GM12878 (cell line): ENCODE data around the gene TP53I11.

Source experiments
- BCL11A ChIP-seq: IDR thresholded peaks from 2 replicates; pipeline ENCODE4 v1.6.1; 2011; ENCODE audit warnings: low read depth, low read length
- CTCF ChIP-seq, 3 experiments: IDR thresholded peaks in 2 of 3; conservative IDR thresholded peaks in 1 of 3; 2 replicates each; pipeline ENCODE4 v1.5.1; 2011; ENCODE audit warnings: low read depth in 3 of 3, low read length in 3 of 3, mild to moderate bottlenecking in 3 of 3, control low read depth in 2 of 3, moderate library complexity in 2 of 3, inconsistent platforms in 1 of 3, mixed read lengths in 1 of 3; ENCODE audit not compliant: control insufficient read depth in 2 of 3, insufficient read depth in 1 of 3; ENCODE audit errors: extremely low read depth in 1 of 3
- DPF2 ChIP-seq: fragments of 450-650 bp; IDR thresholded peaks from 2 replicates; pipeline ENCODE4 v1.6.1; 2017; ENCODE audit warnings: mild to moderate bottlenecking
- MAX ChIP-seq: IDR thresholded peaks from 2 replicates; pipeline ENCODE4 v1.6.1; 2012; ENCODE audit warnings: low read depth, low read length, improper control_type of control experiment
- NR2F1 ChIP-seq: fragments of 450-650 bp; conservative IDR thresholded peaks from 2 replicates; pipeline ENCODE4 v1.6.1; 2017; ENCODE audit warnings: mild to moderate bottlenecking
- NRF1 ChIP-seq: conservative IDR thresholded peaks from 2 replicates; pipeline ENCODE4 v1.6.1; 2011; ENCODE audit warnings: mild to moderate bottlenecking, low read depth, low read length, improper control_type of control experiment
- POLR2A ChIP-seq: IDR thresholded peaks from 2 replicates; pipeline ENCODE4 v1.6.1; 2011; ENCODE audit warnings: low read depth, mild to moderate bottlenecking, low read length
- RAD21 ChIP-seq: IDR thresholded peaks from 2 replicates; pipeline ENCODE4 v1.6.1; 2011; ENCODE audit warnings: mild to moderate bottlenecking, low read depth, low read length, moderate library complexity; ENCODE audit not compliant: insufficient read depth
- RAD51 ChIP-seq: fragments of 450-650 bp; IDR thresholded peaks from 2 replicates; pipeline ENCODE4 v1.6.1; 2016; ENCODE audit warnings: moderate library complexity, mild to moderate bottlenecking, inconsistent platforms
- REST ChIP-seq: IDR thresholded peaks from 2 replicates; pipeline ENCODE4 v1.6.1; 2012; ENCODE audit warnings: mild to moderate bottlenecking, low read depth, low read length
- SREBF2 ChIP-seq: IDR thresholded peaks from 2 replicates; pipeline ENCODE4 v1.6.1; 2012; ENCODE audit warnings: mild to moderate bottlenecking, low read length
- SRF ChIP-seq, 2 experiments: IDR thresholded peaks; 2 replicates each; pipeline ENCODE4 v1.6.1; 2011; ENCODE audit warnings: low read depth in 2 of 2, low read length in 2 of 2, mild to moderate bottlenecking in 1 of 2, moderate library complexity in 1 of 2

GRCh38 chr11:44944181-44944852, 6.4 kb downstream of the TP53I11 start:
- TF ChIP-seq SREBF2 (no peak), CTCF (IDR thresholded peaks at IDR 0.05 in 2 of 3, conservative IDR thresholded peaks at IDR 0.05 in 1 of 3; ENCODE audit: control insufficient read depth in 2 of 3, extremely low read depth in 1 of 3, insufficient read depth in 1 of 3, low read depth in 3 of 3, low read length in 3 of 3) (no peak), DPF2 (no peak), RAD21 (no peak), NR2F1 (no peak), BCL11A (no peak), RAD51 (no peak), REST (no peak), SRF (IDR thresholded peaks at IDR 0.05; ENCODE audit: low read depth in 2 of 2, low read length in 2 of 2) (no peak), POLR2A (no peak), MAX (no peak), NRF1 (no peak)
